Activated T-cell treated with anti-CD3 and anti-CD28 coated beads, Interleukin-2, amount 50 U/mL, for 48 hours (primary cell): Measurements from ENCODE around the gene DDN.

Experiments used
- DNase-seq, 2 experiments: peaks; one replicate each; pipeline ENCODE4 v3.0.0-alpha.2; 2020

The DDN gene

DNA sequence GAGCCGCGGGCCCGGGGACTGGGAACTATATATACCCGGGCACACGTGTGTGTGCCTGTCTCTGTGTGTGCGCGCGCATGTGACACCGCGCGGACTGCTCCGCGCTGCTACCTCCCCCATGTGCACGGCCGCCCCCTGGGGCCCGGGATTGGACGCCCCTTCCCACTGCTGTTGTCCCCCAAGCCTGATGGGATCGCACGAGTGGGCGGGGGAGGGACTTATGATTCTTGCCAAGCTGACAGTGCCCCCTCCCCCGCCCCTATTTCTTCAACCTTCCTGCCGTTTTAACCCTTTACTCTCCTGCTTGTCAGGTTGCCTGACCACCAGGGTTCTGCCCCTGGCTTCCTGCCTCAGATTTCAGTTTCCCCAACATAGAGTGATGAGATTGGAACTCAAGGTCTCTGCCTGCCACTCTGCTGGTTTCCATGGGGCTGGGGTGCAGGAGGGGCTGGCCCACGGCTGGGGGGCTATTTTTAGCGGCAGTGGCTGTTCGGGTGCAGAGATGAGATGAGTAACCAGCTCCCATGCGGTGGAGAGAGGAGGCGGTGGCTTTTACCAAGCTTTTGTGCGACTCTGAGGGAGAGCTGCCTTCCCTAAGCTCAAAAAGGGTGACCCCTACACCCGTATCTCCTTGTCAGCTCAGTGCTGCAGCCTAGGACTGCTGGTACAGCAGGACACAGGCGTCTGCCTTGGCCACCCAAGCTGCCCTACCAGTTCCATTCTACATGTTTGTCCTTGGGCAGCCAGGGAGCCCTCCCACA is at the start of gene DDN:
Gene DDN, minus strand, starts transcription at position 5 of the 761 bp plus-strand sequence. CDS start 88 bp downstream, outside the sequence.
- DNase-seq: peak; percentile 62 to 71

DNA sequence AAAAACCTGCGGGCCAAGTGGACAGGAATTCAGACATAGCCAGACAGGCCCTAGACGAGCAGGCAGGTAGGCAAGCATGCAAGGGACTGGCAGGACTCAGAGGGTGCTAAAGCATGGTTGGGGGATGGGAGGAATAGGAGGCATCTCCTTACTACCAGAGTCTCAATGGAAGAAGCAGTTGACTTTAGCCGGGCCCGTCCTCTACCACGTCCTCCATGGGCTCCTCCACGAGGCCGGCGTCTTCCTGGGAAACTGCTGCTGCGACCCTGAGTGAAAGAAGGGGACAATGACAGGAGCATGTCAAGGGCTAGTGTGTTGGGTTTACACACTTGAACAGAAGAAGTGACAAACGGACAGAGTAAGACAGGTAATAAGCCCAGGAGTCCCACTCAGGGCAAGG is 49.8 kb upstream of the DDN start:
- no peak for DNase-seq

DNA sequence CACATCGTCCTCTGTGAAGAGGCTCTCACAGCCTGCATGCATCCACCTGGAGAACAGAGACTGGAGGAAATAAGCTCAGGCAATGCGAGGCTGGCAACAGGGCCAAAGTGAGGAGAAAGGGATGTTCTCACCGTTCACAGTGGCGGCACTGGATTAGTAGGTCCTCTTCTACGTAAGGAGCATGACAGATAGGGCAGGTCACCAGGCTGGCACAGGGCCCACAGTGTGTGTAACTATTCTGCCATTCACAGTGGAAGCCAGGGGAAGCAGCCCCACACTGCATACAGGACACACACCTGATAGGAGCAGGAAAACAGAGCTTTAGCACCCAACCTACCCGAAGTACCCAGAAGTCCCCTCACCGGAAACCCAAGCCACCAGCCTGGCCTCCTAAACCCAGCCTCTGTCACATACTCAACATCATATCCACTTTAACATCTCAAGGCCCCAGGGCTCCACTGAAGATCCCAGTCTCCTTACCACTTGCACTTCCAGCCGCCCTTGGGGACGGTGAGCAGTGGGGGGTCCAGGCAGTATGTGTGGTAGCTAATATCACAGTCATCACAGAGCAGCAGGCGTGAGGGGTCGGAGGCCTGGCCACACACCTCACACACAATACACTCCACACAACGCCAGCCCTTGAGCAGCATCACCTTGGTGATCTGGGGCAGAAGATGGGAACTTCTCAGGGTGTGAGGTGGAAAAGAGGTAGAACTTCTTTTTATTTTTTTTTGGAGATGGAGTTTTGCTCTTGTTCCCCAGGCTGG is 47.1 kb upstream of the DDN start:
- no peak for DNase-seq

DNA sequence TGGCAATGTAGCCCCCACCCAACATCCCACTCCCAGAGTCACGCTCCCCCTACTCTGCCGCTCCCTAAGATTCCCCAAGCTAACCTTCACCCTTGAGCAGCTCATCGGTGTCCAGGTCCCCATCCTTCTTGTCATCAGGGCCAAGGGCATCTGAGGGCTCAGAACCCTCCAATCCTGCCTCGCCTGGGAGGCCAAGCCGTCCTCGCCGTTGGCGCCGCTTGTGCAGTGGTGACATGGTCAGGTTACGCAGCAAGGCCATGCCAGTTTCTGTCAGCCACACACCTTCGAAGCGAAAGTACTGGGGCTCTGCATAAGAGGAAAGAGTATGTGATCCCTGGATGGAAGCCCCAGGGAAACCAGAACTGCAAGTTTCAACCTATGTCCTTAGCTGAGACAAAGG is 45.5 kb upstream of the DDN start:
- no peak for DNase-seq

DNA sequence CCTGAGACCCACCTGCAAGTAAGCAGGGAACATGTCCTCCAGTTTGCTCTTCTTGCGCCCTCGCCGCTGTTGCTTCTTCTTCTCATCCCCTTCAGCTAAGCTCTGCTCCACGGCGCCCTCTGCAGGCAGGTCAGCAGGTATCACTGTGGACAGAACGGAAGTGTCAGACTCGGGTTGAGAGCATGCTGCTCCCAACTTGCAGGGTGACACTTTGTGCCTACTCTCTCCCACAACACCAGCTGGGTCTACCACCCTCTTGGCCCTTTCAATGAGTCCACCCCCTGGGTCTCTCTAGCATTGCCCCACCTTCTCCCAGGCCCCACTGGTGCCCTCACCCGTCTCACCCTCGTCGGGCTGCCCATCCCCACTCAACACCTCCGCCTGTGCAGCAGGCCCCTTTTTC is 44.7 kb upstream of the DDN start:
- DNase-seq: peak; percentile 86 to 89

DNA sequence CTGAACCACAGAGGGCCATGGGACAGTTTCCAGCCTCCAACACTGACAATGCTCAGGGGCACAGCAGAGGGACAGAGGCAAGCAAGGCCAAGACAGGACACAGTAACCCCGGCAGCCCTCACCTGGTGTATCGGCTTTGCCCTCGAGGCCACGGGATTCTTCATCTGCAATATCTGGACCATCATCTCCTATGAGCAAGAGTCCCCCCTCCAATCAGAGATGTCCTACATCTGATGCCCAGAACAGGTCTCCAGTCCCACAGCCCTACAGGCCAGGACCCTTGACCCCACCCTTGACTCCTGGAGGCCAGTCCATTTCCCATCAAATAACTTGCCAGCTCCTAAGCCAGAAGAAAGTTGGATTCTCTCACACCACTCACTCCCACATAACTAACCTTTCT is 44.1 kb upstream of the DDN start:
- DNase-seq: no peak

DNA sequence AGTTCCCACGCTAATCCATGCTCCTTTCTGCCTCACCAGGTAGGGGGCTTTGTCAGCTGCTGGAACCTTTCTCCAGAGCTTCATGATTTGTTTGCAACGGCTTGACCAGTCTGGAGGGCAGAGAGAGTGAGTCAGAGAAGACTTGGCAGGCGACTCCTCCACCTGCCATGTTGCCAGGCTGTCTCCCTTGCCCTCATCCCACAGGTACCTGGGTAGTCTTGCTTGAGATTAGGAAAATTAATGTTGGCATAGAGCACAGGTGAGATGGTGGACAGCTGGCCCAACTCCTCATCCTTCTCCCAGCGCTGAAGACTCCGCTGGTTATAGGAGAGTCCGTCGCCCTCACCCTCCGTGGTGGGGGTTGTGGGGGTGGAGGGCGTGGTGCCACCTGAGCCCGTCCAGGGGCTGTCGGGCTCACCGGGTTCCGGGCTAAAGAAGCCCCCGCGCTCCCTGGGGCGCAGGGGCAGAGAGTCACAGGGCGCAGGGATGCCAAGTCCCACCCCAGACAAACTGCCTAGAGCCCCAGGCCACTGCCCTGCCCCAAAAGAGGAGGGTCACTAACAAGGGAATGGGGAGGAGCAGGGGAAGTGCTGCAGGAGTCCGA is 42.8 kb upstream of the DDN start:
- no peak for DNase-seq

DNA sequence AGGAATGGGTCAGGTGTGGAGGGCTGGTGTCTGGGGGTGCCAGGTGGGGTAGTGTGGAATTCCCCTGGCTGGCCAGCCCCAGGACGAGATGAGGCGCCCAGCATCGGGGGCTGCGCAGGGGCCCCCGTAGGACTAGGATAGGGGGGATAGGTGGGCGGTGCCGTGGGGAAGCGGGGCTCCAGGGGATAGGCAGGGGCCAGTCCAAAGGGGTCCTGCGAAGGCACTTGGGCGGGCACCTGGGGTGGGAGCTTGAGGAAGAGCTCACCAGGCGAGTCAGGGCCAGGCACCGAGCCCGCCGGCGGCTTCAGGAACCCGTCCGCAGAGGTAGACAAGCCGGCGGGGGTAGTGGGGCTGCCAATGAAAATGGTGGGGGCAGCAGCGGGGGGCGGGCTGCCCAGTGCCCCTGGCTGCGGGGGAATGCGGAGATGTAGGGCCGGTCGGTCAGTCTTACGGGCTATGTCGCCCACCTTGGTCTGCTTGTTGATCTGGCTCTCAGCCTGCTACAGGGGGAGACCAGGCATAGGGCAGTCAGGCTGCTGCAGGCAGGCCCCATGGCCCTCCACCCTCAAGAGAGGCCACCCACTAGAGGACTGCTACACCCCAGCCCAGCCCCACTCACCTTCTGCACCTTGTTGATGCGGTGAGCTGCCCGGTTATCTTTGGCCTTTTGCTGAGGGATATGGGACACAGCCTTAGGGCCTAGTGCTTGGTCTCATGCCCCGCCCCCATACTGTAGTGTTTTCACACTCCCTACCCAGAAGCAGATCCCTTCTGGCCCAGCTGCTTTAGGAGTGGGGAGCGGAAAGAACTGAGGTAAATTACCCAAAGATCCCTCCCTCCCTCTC is 42.1 kb upstream of the DDN start:
- DNase-seq: no peak

DNA sequence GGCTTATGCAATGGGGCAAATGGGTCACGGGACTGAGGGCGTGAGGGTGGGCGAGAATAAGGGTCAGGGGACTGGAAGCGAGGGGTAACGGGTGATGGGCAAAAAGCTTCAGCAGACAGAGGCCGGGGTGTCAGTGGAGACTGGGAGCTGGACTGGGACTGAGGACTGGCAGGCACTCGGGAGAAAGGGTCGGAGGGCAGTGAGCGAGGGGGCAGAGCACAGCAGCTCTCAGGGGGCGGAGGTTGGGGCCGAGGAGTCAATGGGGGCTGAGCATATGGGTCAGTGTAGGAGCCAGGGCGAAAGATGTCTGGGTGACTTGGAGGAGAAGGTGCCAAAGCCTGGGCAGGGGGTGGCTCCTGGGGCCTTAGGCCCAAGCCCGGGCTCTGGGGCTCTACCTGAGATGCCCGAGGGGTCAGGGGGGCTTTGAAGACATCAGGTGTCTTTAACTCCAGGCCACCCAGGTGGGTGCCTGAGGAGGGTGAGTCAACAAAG is 41.2 kb upstream of the DDN start:
- no peak for DNase-seq

DNA sequence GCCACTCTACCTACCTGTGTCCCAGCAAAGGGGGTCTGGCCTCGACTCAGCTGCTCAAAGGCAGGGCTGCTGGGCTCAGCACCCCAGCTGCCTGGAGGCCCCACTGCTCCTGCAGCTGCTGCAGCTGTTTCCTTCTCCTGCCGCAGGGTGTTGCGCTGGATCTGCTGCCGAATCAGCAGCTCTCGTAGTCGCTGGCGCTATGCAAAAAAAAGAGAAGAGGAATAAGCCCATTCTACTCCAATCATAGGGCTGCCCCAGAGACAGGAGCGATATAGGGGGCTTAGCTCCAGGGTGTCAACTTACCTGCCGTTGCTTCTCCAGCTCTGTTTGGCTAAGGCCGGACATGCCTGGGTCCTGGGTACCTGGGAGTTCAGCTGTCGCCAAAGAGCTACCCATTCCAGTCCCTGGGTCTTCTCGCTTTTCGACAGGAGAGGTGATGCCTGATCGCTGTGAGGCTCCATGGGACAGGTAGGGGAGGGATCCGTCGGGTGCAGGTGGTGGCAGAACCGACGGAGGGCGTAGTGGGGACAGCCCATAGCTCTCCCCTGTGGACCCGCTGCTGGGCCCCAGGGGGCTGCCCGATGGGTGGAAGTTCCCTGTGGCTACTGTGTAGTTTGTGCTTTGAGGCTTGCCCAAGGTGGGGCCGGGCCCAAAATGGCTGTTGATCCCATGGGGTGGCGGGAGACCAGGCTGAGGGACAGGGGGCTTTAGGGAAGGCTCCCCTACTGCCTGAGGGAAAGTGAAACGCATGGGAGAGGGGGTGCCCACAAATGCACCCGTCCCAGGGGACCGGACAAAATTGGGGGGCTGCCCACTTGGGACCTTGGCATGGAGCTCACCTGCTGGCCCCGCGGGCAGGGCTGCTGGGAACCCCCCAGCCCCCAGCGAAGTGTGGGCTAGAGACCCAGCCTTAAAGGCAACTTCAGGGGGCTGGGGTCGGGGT is 40.5 kb upstream of the DDN start:
- DNase-seq: no peak

DNA sequence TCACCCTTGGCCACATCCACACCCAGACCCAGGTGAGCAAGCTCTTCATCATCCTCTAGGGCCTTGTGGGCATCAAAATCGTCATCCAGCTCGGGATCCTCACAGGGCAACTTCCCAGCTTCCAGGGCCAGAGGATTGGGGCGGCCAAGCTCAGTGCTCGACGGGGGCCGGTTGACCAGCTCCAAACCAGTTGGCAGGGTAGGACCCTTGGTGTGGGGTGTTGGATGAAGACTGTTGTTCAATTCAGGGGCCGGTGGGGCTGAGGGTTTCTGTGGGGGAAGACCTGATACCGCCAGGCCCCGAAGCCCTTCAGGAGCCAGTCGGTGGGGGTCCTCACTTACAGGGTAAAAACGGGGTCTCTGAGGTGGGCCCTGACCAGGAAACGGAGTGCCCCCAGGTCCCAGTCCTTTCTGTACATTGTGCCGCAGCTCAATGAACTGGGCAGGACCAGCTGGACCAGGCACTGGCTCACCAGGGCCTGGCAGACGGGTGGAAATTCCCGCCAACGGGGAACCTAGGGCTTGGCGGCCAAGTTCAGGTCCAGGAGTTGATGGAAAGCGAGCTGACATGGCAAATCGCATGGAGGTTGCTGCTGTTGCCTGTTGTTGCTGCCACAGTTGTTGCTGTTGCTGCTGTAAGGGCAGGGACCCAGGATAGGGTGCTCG is 39.2 kb upstream of the DDN start:
- DNase-seq: no peak

DNA sequence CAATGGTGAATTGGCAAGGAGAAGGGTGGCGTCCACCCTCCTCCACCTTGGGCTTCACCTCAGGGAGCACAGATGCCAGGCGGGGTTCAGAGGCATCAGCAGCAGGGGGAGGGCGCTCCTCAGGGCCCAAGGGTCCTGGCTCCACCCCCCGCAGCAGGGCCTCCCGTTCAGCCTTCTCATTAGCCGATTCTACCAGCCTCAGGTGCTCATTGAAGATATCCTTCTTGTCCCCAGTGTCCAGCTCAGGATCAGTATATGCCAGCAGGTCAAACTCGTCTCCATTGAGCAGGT is 38.7 kb upstream of the DDN start:
- no peak for DNase-seq

DNA sequence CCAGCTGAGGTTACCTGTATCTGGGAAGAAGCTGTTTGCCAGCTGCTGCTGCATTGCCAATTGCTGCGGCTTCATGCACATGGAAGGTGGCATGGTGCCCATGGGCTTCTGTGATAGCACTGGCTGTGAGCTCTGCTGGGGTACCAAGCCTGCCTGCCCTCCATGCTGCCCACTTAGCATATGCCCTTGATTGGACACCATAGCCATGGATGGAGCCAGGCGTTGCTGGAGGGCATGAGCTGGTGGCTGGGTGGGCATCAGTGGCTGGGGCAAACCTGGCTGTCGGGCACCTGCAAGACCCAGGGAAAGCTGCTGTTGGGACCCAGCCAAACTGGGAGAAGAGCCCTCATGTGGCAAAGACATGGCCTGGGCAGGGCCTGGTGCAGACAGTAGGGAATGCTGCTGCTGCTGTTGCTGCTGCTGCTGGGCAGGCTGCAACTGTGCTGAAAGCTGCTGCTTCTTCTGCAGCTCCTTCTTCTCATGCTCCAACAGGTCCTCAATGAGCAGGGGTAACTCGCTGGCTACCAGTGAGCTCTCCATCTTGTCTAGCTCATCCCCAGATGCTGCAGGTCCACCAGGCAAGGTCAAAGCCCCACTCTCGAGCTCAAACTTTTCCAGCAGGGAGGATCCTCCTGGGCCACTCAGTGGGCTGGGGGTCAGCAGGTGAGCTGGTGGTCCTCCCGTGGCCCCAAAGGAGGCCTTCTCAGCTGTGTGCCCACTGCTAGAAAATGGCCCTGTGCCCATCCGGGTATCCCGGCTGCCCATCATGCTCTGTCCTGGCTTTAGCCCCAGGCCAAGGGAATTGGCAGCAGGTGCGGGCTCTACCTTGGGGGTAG is 38.2 kb upstream of the DDN start:
- no peak for DNase-seq

DNA sequence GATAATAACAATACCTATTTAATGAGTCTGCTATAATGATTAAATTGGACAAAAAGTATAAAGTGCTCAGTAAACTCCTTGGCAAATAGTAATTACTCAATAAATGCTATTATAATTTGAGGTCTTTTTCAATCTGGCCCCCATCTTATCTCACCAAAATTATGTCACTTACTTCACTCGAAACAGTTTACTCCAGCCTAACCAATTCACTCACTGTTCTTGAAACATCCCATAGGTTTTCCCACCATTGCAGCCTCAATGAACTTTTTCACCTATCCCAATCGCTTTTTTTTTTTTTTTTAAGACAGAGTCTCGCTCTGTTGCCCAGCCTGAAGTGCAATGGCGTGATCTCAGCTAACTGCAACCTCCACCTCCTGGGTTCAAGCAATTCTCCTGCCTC is 36.9 kb upstream of the DDN start:
- no peak for DNase-seq

DNA sequence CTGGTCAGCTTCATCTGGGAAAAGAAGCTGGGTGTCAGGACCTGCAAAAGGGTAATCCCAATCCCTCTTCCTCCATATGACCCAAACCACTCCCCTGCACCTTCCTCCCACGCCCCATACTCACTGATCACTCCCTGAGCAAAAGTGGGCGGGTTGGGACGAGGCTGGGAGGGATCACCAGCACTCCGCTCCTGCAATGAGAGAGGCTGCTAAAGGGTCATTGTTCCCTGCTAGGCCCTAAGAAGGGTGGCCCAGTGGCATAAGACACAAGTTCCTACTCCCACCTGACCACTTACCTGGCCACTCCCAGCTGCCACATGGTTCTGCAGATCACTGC is 35.1 kb upstream of the DDN start:
- no peak for DNase-seq

DNA sequence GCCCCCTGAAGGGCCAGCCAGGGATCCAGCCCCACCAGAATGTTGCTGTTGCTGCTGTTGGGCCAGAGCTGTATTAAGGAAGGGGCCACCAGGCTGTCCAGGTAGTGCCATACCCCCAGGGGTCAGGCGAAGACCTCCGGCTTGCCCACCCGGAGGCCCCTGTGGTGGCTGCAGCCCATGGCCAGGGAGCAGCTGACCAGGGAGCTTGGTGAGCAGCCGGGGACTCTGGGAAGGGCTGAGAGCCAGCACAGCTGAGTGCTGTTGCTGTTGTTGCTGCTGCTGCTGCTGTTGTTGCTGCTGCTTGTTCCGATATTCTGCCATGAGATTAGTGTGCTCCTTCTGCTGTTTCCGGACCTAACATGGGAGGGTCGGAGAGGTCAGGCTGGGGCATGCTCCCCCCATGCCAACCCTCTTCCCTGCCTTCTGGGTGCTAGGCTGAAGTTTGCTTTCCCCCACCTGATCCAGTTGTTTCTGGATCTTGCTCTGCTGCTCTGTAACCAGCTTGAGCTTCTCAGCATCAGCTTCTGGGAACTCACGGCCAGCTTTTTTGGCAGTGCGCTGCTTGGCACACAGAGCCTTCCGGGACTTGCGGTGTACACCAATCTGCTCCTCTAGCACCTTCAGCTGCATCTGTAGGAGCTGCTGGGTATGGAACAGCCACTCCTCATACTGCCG is 34.6 kb upstream of the DDN start:
- DNase-seq: no peak

DNA sequence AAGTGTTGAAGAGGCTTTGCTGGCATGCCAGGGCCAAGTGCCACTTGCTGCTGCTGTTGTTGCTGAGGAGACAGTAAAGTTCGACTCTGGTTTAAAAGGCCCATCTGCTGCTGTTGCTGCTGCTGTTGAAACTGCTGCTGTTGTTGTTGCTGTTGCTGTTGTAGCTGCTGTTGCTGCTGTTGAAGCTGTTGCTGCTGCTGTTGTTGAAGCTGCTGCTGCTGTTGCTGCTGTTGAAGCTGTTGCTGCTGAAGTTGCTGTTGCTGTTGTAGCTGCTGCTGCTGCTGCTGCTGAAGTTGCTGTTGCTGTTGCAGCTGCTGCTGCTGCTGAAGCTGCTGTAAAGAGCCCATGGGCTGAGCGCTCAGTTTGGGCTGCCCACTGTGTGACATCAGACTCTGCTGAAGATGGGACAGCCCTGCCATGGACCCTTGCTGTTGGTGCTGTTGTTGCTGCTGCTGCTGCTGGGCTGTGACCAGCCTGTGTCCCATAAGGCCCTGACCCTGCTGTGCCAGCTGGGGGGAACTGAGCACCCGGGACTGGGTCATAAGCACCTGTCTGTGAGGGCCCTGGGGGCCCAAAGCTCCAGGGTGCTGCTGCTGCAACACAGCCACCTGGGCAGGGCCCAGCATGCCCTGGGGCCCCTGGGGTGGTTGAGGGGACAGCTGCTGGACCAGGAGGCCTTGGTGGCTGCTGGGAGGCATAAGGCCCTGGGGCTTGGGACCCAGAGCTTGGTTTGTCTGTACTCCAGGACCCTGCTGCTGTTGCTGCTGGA is 33.7 kb upstream of the DDN start:
- no peak for DNase-seq

DNA sequence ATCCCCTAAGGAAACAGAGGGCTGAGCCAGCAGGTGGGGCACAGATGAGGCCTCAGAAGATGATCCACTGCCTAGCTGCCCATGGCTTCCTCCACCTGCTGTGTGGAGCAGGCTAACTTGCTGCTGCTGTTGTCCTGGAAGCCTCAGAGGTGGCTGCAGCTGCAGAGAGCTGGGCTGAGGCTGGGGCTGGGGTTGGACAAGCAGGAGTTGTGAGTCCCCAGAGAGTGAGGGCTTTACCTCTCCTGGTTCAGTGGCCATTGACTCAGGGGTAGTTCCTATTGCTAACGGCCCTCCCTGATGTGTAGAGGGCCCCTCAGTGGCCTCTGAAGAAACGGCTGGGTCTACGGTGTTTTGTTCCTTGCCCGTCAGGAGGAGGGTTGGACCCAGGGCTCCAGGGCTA is 33.1 kb upstream of the DDN start:
- no peak for DNase-seq

DNA sequence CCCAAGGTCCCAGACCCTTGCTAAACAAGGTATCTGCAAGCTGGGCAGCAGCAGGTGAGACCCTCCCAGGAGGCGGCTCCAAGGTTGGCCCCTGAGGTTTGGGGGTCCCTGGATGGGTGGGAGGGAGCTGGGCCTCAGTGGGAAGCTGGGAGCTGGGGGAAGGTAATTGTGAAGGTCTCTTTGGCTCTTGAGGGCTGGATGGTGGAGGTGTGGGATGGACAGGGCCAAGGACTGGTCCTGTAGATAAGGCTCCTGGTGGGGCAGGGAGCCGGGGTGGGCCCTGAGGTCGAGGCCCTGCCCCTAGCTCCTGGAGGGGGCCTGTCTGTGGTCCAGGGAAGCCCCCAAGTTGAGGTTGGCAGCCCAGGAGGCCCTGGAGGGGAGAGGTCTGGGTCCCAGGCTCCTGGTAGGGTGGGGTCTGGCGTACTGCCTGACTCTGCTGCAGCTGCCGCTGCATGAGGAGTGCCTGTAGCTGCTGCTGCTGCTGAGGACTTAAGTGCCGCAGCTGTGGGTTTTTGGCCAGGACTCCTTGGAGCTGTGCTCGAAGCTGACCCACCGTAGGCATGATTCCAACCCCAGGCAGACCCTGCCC is 32.5 kb upstream of the DDN start:
- DNase-seq: no peak
